Suprapubic skin (tissue), 4 donors: ENCODE data around the gene TMEM271.

Experiments used
- CTCF ChIP-seq, 2 donors: fragments of 200-600 bp in 1 of 2; fragments of 450-650 bp in 1 of 2; sonication (generic) in 1 of 2; IDR thresholded peaks; one replicate each; pipeline ENCODE4 v1.5.1; 2016 to 2019; ENCODE audit warnings: antibody characterized with exemption in 2 of 2, mild to moderate bottlenecking in 1 of 2, moderate library complexity in 1 of 2
- POLR2A ChIP-seq, 2 donors: fragments of 450-650 bp; IDR thresholded peaks; one replicate each; pipeline ENCODE4 v1.6.1; 2017; ENCODE audit warnings: antibody characterized with exemption in 2 of 2, mild to moderate bottlenecking in 2 of 2, moderate library complexity in 2 of 2
- POLR2AphosphoS5 ChIP-seq, 3 donors: sonication (generic); formaldehyde crosslinking; IDR thresholded peaks; one replicate each; pipeline ENCODE4 v1.6.1; 2017; ENCODE audit warnings: antibody characterized with exemption in 3 of 3

- TF ChIP-seq CTCF (IDR thresholded peaks at IDR 0.05) (no peak), POLR2AphosphoS5 (IDR thresholded peaks at IDR 0.05) (no peak), POLR2A (IDR thresholded peaks at IDR 0.05) (no peak)
These were observed 5.8 kb upstream of the TMEM271 start for GRCh38 chr4:581753-582361.
